Keratinocyte (primary cell): Measurements from ENCODE around the gene ARPC5L. TPM values are rescaled to one million over a fixed set of nuclear protein-coding genes. Genes with fewer than 3 reads are reported as not detected.

Source experiments
- DNase-seq: peaks from one replicate; pipeline ENCODE4 v3.0.0-alpha.2; 2011; ENCODE audit warnings: low read depth, missing footprints, low spot score
- FAIRE-seq: peaks from 2 replicates; lab custom pipeline; 2011; peaks lifted over from hg19 to GRCh38; lab: Jason Lieb, UNC
- H2AFZ ChIP-seq: 2 replicates; pipeline ENCODE4 v1.6.0; 2012; ENCODE audit warnings: low read length, control low read depth, inconsistent platforms; ENCODE audit not compliant: control insufficient read depth
- H3K27ac ChIP-seq: 2 replicates; pipeline ENCODE4 v1.5.1; 2011; ENCODE audit warnings: low read length; ENCODE audit not compliant: control insufficient read depth, insufficient read depth
- H3K27me3 ChIP-seq: 3 replicates; pipeline ENCODE4 v1.6.0; 2011; ENCODE audit warnings: low read length; ENCODE audit not compliant: control insufficient read depth, insufficient read depth; ENCODE audit errors: extremely low read depth
- H3K36me3 ChIP-seq, 2 experiments: 2 replicates in 1 of 2; 3 replicates in 1 of 2; pipeline ENCODE4 v1.5.1; 2011; ENCODE audit warnings: low read length in 2 of 2, mild to moderate bottlenecking in 1 of 2; ENCODE audit not compliant: control insufficient read depth in 2 of 2, insufficient read depth in 2 of 2; ENCODE audit errors: extremely low read depth in 1 of 2
- H3K4me1 ChIP-seq: 3 replicates; pipeline ENCODE4 v1.5.1; 2011; ENCODE audit warnings: low read length; ENCODE audit not compliant: control insufficient read depth, insufficient read depth; ENCODE audit errors: extremely low read depth
- H3K4me2 ChIP-seq: 3 replicates; pipeline ENCODE4 v1.6.0; 2011; ENCODE audit warnings: low read depth, low read length; ENCODE audit not compliant: control insufficient read depth, insufficient read depth; ENCODE audit errors: extremely low read depth
- H3K4me3 ChIP-seq, 3 experiments: fragments of 200-600 bp in 1 of 3; sonication (generic) in 1 of 3; 2 replicates in 2 of 3; 3 replicates in 1 of 3; pipeline ENCODE4 v1.5.1; 2011 to 2016; ENCODE audit warnings: low read length in 3 of 3, mild to moderate bottlenecking in 3 of 3, control low read depth in 2 of 3, inconsistent platforms in 1 of 3, low read depth in 1 of 3, mixed read lengths in 1 of 3, mixed run types in 1 of 3, moderate library complexity in 1 of 3; ENCODE audit not compliant: control insufficient read depth in 2 of 3, insufficient read depth in 2 of 3; ENCODE audit errors: extremely low read depth in 1 of 3
- H3K79me2 ChIP-seq: 2 replicates; pipeline ENCODE4 v1.6.0; 2012; ENCODE audit warnings: low read length; ENCODE audit not compliant: control insufficient read depth, insufficient read depth
- H3K9ac ChIP-seq: 3 replicates; pipeline ENCODE4 v1.6.0; 2011; ENCODE audit warnings: low read length; ENCODE audit not compliant: control insufficient read depth, insufficient read depth; ENCODE audit errors: extremely low read depth
- H3K9me1 ChIP-seq: 3 replicates; pipeline ENCODE4 v1.6.0; 2011; ENCODE audit warnings: low read length; ENCODE audit not compliant: control insufficient read depth, insufficient read depth; ENCODE audit errors: extremely low read depth
- H3K9me3 ChIP-seq: 2 replicates; pipeline ENCODE4 v1.5.1; 2012; ENCODE audit warnings: low read depth, low read length; ENCODE audit not compliant: control insufficient read depth
- H4K20me1 ChIP-seq: 3 replicates; pipeline ENCODE4 v1.6.0; 2011; ENCODE audit warnings: low read length; ENCODE audit not compliant: control insufficient read depth, insufficient read depth; ENCODE audit errors: extremely low read depth
- CTCF ChIP-seq, 3 experiments: IDR thresholded peaks in 1 of 3; conservative IDR thresholded peaks in 1 of 3; optimal IDR thresholded peaks in 1 of 3; 2 replicates in 2 of 3; 3 replicates in 1 of 3; pipeline versions ENCODE3 to v1.5.1; 2011; ENCODE audit warnings: low read length in 3 of 3, mild to moderate bottlenecking in 3 of 3, moderate library complexity in 2 of 3, control low read depth in 1 of 3, inconsistent platforms in 1 of 3; ENCODE audit not compliant: insufficient read depth in 2 of 3; ENCODE audit errors: extremely low read depth in 1 of 3
- EZH2 ChIP-seq: IDR thresholded peaks from one replicate; pipeline ENCODE4 v1.6.1; 2012; ENCODE audit warnings: inconsistent platforms, mild to moderate bottlenecking, low read length, moderate library complexity
- dilution Hi-C: fragments of 300-500 bp; cut with MboI; formaldehyde crosslinking; loops from one replicate; pipeline ENCODE4 v1.7.0; 2020; ENCODE audit warnings: low sequenced_read_pairs; ENCODE audit not compliant: extremely low pct_ligation_motif_present
- polyA plus RNA-seq, 5 experiments: library from polyadenylated mRNA; depleted of rRNA in 3 of 5; stranded (reverse) in 3 of 5; stranded (forward) in 1 of 5; unstranded in 1 of 5; fragments of >200 nt; gene quantifications; 1 replicate in 1 of 5; 2 replicates in 3 of 5; 3 replicates in 1 of 5; pipeline versions ENCODE4 v1.2.1 to v1.2.3, GENCODE V29; 2011 to 2012; ENCODE audit warnings: missing spikeins in 2 of 5, low read depth in 1 of 5, low replicate concordance in 1 of 5

ARPC5L gene
- polyA plus RNA-seq, 1 donor (not counting 4 experiments of a cell fraction or from before 2014, with no cell fraction given), result 102 TPM

DNA sequence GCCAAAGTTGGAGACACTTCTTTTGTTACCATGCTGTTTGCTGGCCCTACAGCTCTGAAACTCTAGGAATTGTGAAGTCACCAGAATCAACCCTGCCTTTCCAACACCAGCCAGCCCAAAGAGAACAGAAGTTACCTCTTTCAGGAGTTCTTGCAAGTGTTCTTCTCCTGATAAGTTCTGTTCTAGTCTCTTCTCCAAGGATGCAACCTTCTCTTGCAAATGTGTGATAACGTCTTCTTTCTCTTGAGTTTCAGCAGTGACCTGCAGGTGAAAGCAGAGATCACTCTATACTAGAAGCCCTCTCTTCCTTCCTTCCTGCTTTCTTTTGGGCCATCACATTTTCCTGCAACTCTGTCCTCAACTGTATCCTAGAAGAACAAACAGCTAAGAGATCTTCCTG is 49.8 kb downstream of the ARPC5L start:
- Histone ChIP-seq H4K20me1 (no peaks in the 10 kb centered on the region), H3K36me3 (peaks cover 7 to 13% of the 10 kb centered on the region in 2 experiments), H3K9ac (no peak overlapping the region), H3K9me3 (no peaks in the 10 kb centered on the region), H3K4me1 (no peaks in the 10 kb centered on the region), H3K27ac (no peak overlapping the region), H3K79me2 (no peaks in the 10 kb centered on the region), H3K4me2 (no peak overlapping the region), H3K27me3 (no peaks in the 10 kb centered on the region), H2AFZ (no peak overlapping the region), H3K4me3 (no peak overlapping the region), H3K9me1 (no peaks in the 10 kb centered on the region)
- DNase-seq (no peak), FAIRE-seq (no peak)
- dilution Hi-C loops, result no loop called here
- TF ChIP-seq CTCF (optimal IDR thresholded peaks at IDR 0.05 in 1 of 3, IDR thresholded peaks at IDR 0.05 in 1 of 3, conservative IDR thresholded peaks at IDR 0.05 in 1 of 3; ENCODE audit: extremely low read depth in 1 of 3, insufficient read depth in 2 of 3, low read length in 3 of 3), result no peak

- Histone ChIP-seq H3K27ac (no peak overlapping the region), H4K20me1 (no peaks in the 10 kb centered on the region), H3K36me3 (peaks cover 5 to 13% of the 10 kb centered on the region in 2 experiments), H3K27me3 (no peaks in the 10 kb centered on the region), H3K79me2 (no peaks in the 10 kb centered on the region), H3K9me3 (no peaks in the 10 kb centered on the region), H3K4me2 (no peak overlapping the region), H3K9me1 (no peaks in the 10 kb centered on the region), H3K9ac (no peak overlapping the region), H2AFZ (no peak overlapping the region), H3K4me3 (no peak overlapping the region), H3K4me1 (no peaks in the 10 kb centered on the region)
- dilution Hi-C loops, result no loop called here
- TF ChIP-seq CTCF (optimal IDR thresholded peaks at IDR 0.05 in 1 of 3, IDR thresholded peaks at IDR 0.05 in 1 of 3, conservative IDR thresholded peaks at IDR 0.05 in 1 of 3; ENCODE audit: extremely low read depth in 1 of 3, insufficient read depth in 2 of 3, low read length in 3 of 3), result no peak
- TF ChIP-seq EZH2, result no peak
- FAIRE-seq (no peak), DNase-seq (no peak)
Measured at GRCh38 chr9:124913378-124913777, 51.4 kb downstream of the ARPC5L start.
